GM18505 (cell line): Measurements from ENCODE around the gene ARL3.

Source experiments
- ATAC-seq: cut with Tn5 transposase; IDR thresholded peaks from one replicate; pipeline ENCODE4 v1.9.1; 2021; ENCODE audit not compliant: unreplicated experiment
- POLR2A ChIP-seq: IDR thresholded peaks from 4 replicates; pipeline ENCODE4 v1.6.1; 2011; ENCODE audit warnings: borderline replicate concordance; ENCODE audit not compliant: insufficient read depth, insufficient read length; ENCODE audit errors: extremely low read depth

The ARL3 gene

DNA sequence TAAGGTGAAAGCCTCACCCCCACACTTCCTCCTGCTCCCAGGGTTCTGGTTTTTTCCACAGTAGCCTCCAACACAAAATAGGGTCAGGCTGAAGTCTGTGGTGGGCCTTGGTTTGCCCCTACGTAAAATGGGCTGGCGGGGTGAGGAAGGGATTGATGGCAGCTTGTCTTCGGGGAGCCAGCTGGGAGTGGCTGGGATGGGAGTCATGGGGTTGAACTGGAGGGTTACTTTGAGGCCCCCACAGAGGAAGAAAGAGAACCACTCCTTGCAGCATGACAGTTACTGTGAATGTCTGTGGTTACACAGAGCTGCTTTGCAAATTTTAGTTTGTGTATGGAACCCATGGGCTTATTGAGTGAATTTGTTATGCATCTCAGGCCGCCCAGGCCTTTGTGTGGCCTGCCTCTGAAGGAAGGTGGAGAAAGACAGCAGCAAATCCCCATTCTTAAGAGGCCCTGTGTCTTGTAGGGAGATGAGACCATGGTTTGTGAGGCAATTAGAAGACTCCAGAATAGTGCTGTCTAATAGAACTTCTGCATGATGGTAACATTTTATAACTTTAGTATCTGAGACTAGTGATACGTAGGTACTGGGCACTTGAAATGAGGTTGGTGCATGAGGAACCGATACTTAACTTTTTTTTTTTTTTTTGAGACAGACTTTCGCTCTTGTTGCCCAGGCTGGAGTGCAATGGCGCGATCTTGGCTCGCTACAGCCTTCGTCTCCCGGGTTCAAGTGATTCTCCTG is 61.9 kb downstream of the ARL3 start:
- TF ChIP-seq POLR2A: no peak
- ATAC-seq: no peak

DNA sequence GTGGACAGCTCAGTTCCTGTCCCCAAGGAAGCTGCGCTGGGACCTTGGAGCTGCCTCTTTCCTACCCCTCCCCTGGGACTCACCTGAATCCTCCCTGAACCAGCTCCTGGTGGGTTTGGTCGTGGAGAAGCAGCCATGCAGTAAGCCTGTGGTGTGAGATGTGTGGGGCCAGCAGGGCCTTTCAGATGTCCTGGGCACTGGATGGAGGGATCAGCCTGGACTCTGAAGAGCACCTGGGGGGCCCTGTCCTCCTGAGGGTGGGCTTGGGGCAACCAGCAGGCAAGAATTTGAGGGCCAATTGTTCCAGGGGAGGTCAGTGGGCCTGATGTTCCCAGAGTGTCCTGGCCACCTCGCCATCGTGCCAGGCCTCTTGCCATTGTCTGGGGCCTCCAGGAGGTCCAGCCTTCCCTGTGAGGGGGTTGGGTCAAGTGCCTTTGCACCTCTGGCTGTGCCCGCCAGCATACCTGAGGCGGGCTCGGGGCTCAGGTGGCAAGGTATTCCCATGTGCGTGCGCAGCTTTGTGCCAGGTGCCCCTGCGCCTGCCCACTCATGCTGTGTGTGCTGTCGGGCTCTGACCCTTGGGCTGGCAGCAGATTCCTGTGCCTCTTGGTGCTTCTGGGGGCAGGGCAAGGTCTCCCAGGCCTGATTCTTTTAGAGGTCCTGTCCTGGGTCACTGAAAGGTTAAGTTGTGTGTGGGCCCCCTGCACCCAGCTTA is 62.6 kb downstream of the ARL3 start:
- TF ChIP-seq POLR2A: no peak
- ATAC-seq: no peak

DNA sequence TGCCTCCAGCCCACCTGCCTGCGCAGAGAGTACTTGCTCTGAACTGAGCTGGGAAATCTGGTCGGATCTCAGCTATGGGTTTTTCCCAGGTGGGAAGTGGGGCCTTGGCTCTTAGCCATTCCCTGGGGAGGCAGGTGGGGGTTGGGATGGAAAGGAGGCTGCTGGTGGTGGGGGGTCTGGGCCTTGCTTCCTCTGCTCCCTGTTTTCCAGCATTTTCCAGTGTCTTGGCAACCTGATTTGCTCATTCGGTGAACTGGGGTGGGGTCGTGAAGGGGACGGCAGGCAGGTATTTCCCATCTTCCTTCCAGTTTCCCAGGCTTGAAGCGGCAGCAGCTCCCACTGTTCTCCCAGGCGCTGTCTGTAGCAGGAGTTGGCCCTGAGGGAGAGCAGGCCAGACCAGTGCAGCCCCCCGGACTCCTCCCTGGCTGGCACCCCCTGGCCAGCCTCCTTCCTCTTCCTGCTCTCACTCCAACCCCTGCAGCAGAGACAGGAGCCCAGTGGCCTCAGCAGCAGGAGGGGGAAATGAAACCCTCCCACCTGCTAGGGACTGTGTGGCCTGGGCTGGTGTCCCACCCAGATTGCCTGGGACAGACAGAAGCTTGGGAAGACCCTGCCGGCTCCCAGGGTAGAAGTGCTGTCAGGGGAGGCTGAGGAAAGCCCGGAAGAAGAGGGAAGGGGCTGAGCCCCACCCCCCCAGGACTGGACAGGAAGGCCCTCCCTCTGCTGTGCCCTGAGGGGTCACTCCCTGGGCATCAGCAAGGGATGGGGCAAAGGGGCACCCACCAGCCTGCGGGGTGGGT is 63.3 kb downstream of the ARL3 start:
- no peak for TF ChIP-seq POLR2A
- ATAC-seq: no peak

DNA sequence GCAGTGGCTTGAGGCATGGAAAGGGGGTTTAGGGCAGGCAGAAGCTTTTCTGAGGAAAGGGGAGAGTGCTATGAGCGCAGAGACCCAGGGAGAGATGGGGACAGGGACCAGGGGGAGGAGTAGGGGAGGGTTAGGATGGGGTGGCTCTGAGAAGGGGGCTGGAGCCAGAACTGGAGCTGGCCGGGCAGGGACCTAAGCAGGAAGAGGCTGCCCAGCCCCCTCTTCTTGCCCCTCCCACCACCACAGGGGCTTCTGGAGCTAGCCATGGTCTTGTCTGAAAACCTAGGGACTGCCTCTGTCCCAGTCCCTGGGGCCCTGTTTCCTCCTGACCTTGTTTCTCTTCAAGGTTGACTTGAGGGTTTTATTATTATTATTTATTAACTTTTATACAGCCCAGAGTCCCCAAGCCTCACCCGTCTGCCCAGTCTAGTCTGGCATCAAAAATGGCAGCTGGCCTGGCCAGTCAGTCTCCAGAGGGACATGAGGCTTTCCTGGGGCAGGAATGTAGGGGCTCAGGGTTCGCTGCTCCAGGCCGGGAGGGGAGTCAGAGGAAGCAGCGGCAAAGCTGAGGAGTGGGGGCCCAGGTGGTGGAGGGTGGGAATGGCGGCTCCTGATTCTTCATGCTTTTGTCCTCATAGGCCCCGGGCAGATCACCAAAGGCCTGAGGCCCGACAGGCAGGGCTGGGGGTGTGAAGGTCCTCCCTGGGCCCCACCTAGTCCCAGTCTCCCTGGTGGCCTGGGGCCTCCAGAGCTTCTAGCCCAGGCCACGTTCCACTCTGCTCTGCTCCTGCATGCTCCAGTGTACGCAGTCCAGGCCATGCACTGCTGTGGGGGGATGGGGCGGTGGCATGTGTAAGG is 64.2 kb downstream of the ARL3 start:
- ATAC-seq: no peak
- TF ChIP-seq POLR2A: peak; percentile 14

DNA sequence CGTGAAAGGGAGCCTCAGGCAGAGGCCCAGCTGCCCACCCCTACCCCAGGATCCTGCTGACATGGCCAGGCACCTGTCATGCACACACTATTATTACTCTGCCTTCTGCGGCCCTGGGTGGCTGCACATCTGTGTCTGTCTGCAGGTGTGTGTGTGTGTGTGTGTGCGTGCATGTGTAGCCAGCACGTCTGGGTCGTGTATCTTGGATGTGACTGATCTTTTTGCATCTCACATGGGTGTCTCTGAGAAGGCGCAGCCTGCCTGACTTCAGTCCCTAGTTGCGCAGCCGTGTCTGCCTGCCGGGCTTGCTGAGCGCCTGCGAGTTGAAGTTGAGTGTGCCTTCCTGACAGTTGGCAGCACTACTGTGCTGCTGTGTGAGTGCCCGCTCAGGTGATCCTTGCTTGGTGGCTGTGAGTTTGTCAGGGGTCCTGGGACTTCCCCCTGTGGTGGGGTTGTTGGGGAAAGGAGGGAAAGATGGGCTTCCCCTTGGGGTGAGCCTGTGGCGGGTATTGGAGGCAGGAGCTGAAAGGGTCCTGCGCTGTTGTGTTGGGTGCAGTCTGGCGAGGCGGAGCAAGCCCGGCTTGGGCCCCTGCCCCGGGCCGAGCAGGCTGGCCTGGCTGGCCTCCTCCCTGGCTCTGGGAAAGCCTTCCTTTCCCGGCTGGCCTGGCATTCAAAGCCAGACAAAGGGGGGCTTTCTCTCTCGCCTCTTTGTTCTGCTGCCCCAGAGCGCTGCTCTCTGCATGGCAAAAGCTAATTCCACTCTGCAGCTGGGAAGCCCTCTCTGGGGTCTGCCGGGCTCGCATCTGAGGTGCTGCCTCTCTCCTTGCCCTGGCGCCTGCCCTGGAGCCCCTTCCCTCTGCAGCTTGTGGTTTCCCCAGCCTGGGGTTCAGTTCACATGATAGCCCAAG is 65.1 kb downstream of the ARL3 start:
- no peak for ATAC-seq
- TF ChIP-seq POLR2A: peak; percentile 32

DNA sequence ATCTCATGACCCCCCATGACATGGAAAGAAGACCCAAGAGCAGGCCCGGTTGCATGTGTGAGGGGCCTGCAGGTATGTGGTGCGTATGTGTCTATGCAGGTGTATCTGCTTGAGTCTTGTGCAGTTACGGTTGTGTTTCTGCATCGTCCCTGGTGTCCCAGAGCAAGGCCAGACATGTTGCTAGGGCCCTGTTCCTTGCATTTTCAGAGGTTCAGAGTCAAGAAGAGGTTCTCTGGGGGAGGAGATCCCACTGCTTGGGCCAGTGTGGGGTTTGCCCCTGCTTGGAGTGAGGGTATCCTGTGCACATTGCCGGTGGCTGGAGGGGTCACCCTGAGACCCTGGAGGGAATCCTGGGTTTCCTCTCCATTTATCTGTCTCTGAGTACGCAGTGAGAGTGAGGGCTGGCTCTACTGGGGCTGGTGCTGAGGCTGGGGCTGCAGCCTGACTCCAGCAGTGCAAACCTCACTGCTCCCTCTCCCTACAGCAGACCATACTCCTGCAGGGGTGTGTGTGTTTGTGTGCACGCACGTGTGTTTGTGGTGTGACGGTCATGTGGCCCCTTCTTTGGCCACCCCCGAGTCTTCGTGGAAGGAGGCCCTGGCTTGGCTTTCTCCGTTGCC is 65.8 kb downstream of the ARL3 start:
- no peak for ATAC-seq
- TF ChIP-seq POLR2A: no peak

DNA sequence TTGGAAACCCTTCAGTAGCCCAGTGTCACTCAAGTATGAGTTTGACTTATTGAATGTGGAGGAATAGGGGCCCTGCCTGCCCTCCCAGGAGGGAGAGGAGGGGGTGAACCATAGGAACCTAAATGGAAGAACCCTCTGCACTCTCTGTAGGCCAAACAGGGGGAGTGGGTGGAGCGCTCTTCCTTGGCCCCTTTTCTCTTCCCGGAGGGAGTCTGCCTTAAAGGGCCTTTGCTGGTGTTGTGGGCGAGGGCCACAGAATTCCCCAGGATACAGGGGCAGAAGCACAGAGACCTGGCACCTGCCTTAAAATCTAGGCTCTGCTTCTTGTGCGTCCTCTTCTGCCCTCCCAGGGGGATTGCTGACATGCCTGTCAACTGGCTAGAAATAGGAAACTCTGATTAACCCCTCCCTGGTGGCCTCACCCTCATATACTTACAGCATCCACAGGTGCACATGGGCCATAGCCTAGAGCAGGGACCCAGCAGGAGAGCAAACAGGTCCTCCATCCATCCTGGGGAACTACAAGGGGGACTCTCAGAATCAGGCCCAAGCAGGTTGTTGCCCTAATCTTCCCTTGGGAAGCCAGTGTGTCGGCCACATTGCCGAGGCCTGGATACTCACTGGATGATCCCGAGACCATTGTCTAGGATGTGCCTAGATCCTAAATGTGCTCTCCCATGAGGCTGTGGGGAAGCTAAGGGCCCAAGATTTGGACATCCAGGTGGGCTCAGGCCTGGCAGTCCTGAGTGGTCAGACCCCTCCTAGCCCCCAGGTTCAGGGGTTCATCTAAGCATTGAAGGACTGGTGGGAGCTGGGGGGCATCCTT is 66.5 kb downstream of the ARL3 start:
- no peak for TF ChIP-seq POLR2A
- ATAC-seq: no peak

DNA sequence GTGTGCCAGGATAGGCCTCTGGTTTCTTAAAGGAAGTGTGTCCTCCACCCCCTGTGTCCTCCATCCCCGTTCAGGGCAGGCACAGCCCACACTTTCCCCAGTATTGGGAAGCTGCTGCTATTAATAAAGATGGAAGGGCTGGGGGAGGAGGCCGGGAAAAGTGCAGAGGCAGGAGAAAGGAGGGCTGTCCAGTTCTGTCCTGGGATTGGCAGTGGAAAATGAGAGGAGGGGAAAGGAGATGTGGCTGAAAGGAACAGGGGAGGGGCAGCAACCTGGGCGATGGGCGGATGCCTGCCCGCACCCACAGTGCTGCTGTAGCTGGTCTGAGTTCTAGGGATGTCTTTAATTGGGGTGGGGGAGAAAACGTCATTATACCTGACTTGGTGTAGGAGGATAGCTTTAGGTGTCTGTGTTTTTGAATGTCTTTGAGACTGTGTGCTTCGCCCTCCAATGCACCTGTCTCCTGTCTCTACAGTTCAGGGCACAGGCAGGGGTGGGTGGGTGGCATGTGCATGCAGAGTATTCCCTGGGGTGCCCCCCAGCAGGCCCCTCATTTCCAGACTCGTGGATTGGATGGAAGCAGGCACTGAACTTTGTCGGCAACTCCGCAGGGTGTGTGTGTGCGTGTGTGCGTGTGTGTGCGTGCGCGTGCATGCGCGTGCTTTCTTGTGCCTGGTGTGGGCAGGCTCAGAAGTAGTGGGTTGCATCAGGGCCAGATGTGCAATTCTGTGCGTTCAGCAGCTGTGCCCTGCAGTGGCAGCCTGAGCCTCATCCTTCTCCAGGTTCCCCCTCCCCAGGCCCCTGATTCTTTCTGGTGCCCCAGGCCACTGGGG is 67.4 kb downstream of the ARL3 start:
- TF ChIP-seq POLR2A: peak; percentile 38
- no peak for ATAC-seq

DNA sequence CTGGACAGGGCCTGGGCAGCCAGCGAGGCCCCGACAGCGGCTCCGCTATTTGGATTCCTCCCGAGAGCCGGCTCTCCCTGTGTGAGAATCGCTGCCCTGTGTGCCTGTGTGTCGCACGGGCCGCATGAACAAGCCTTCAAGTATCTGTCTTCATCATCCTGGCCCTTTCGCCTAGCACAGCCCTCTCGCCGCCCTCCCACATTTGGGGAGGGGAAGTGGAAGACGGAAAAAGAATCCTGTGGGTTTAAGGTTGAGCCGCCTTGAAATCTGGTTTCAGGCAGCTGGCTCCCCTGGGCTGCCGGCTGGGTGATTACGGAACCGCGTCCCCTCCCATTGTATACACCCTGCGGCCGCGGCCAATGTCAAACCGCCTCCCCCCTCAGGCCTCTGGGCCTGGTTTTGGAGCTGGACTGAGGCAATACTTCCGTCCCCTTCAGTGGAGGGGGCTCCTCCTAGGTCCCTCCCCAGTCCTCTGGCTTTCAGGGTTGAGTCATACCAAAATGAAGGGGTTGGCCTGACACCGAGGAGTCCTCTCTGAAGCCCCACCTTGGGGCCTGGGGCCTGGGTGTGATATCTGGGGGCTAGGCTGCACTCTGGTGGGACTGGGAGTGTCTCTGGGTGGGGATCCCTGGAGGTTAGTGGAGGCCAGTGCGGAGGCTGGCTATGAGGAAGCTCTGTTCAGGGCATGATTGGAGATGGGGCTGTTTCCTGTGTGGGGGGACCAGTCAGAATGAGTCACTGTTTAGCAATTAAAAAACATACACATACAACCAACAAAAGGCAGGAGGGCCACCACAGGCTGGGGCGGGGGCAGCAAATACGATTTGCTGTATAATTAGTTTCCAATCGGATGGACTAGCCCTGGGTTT is 68.2 kb downstream of the ARL3 start:
- peak; percentile 80 for TF ChIP-seq POLR2A
- ATAC-seq: peak; percentile 28

DNA sequence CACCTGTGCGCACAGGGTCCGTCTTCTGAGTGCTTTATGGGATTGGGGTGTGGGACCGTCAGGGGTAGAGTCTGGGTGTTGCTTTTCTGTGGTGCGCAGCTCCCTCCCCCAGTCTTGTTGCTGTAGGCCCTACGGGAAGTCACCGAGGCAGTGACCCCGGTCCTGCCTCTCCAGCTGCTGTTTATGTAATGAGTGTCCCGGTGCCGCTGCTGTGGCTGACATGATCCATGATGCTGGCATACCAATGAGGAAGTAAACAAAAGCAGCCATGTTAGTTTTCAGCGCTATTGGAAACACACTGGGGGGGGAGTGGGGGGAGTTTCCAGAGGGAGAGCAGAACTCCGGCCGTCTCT is 68.8 kb downstream of the ARL3 start:
- TF ChIP-seq POLR2A: no peak
- ATAC-seq: no peak
